Islet of Langerhans (tissue), 1 donor: Measurements from ENCODE around the gene GRAMD1B.

ENCODE experiments used
- FAIRE-seq: peaks from one replicate; lab custom pipeline; 2011; peaks lifted over from hg19 to GRCh38; lab: Jason Lieb, UNC

Gene GRAMD1B

GRCh38 chr11:123588864-123589262 lies 158.8 kb downstream of the GRAMD1B start:
- no peak for FAIRE-seq

- no peak for FAIRE-seq
Observed at GRCh38 chr11:123590296-123590912, 160.3 kb downstream of the GRAMD1B start.

- no peak for FAIRE-seq
Observed at GRCh38 chr11:123593570-123593969, 163.5 kb downstream of the GRAMD1B start.

- FAIRE-seq = no peak
Observed at GRCh38 chr11:123594188-123594901, 164.3 kb downstream of the GRAMD1B start.

- FAIRE-seq = no peak
Observed at GRCh38 chr11:123594921-123595320, 164.9 kb downstream of the GRAMD1B start.

GRCh38 chr11:123597859-123598258 lies 167.8 kb downstream of the GRAMD1B start:
- FAIRE-seq = no peak

- FAIRE-seq = no peak
Observed at GRCh38 chr11:123601136-123601535, 171.1 kb downstream of the GRAMD1B start.

- FAIRE-seq = no peak
Observed at GRCh38 chr11:123601743-123602142, 171.7 kb downstream of the GRAMD1B start.

- no peak for FAIRE-seq
Observed at GRCh38 chr11:123603666-123604065, 173.6 kb downstream of the GRAMD1B start.

- FAIRE-seq = no peak
Observed at GRCh38 chr11:123607781-123608180, 177.7 kb downstream of the GRAMD1B start.

- no peak for FAIRE-seq
Observed at GRCh38 chr11:123608371-123608770, 178.3 kb downstream of the GRAMD1B start.

GRCh38 chr11:123608945-123609344 lies 178.9 kb downstream of the GRAMD1B start:
- no peak for FAIRE-seq

GRCh38 chr11:123611698-123612097 lies 181.6 kb downstream of the GRAMD1B start:
- no peak for FAIRE-seq

GRCh38 chr11:123616505-123617198 lies 186.6 kb downstream of the GRAMD1B start:
- no peak for FAIRE-seq

- no peak for FAIRE-seq
Observed at GRCh38 chr11:123622576-123622975, 192.5 kb downstream of the GRAMD1B start.

GRCh38 chr11:123624974-123625373 lies 194.9 kb downstream of the GRAMD1B start:
- no peak for FAIRE-seq

- FAIRE-seq = no peak
Observed at GRCh38 chr11:123628936-123629683, 199.0 kb downstream of the GRAMD1B start.

GRCh38 chr11:123630126-123630608 lies 200.1 kb downstream of the GRAMD1B start:
- no peak for FAIRE-seq

- FAIRE-seq = no peak
Observed at GRCh38 chr11:123640029-123640428, 210.0 kb downstream of the GRAMD1B start.

GRCh38 chr11:123640677-123641494 lies 210.8 kb downstream of the GRAMD1B start:
- no peak for FAIRE-seq

GRCh38 chr11:123641495-123641840 lies 211.4 kb downstream of the GRAMD1B start:
- FAIRE-seq = no peak

- FAIRE-seq = no peak
Observed at GRCh38 chr11:123642435-123642834, 212.4 kb downstream of the GRAMD1B start.
